Measurements from ENCODE around the gene AIFM1. TPM values are rescaled to one million over a fixed set of nuclear protein-coding genes. Genes with fewer than 3 reads are reported as not detected.

The AIFM1 gene
- total RNA-seq, 1 donor from 2014 or later, result 47.7 TPM

- no peak overlapping the region for H3K4me3 ChIP-seq
- Mint-ChIP-seq H3K27ac (no peak overlapping the region), H3K4me3 (no peak overlapping the region), H3K27me3 (ENCODE audit: insufficient read depth, low read depth) (peaks cover 2% of the 10 kb centered on the region), H3K36me3 (peaks cover 3% of the 10 kb centered on the region), H3K4me1 (peaks cover 16% of the 10 kb centered on the region), H3K9me3 (no peaks in the 10 kb centered on the region)
- H3K4me2 ChIP-seq, result no peak overlapping the region
- H3K79me2 ChIP-seq (ENCODE audit: low read depth), result no peaks in the 10 kb centered on the region
- H3K9ac ChIP-seq, result no peak overlapping the region
- H4K20me1 ChIP-seq (ENCODE audit: low read depth), result no peaks in the 10 kb centered on the region
- H3K27ac ChIP-seq, result no peak overlapping the region
- H3F3A ChIP-seq (ENCODE audit: low read depth), result no peaks in the 10 kb centered on the region
- no peak overlapping the region for H2AFZ ChIP-seq (replicated peaks)
- TF ChIP-seq EZH2phosphoT487 (IDR thresholded peaks at IDR 0.05) (no peak), CTCF (IDR thresholded peaks at IDR 0.05) (no peak), EZH2 (IDR thresholded peaks at IDR 0.05) (no peak)
- no peaks in the 10 kb centered on the region for H3K27me3 ChIP-seq
- no peaks in the 10 kb centered on the region for H3K4me1 ChIP-seq
- H3K36me3 ChIP-seq, result no peaks in the 10 kb centered on the region
- H3K9me3 ChIP-seq (ENCODE audit: low read depth), result no peaks in the 10 kb centered on the region
- DNase-seq (ENCODE audit: low spot score), result no peak
These were observed 13.5 kb upstream of the AIFM1 start for GRCh38 chrX:130179170-130179569.

- Mint-ChIP-seq H3K4me1 (peaks cover 32% of the 10 kb centered on the region), H3K9me3 (no peaks in the 10 kb centered on the region), H3K27me3 (ENCODE audit: insufficient read depth, low read depth) (peaks cover 2% of the 10 kb centered on the region), H3K27ac (peak overlapping the region; percentile 58), H3K36me3 (peaks cover 2% of the 10 kb centered on the region), H3K4me3 (no peak overlapping the region)
- H4K20me1 ChIP-seq (ENCODE audit: low read depth), result no peaks in the 10 kb centered on the region
- H3K9me3 ChIP-seq (ENCODE audit: low read depth), result no peaks in the 10 kb centered on the region
- peaks cover 14% of the 10 kb centered on the region for H3K27me3 ChIP-seq
- no peak overlapping the region for H3K9ac ChIP-seq
- H3F3A ChIP-seq (ENCODE audit: low read depth), result no peaks in the 10 kb centered on the region
- H3K79me2 ChIP-seq (ENCODE audit: low read depth), result no peaks in the 10 kb centered on the region
- DNase-seq (ENCODE audit: low spot score), result no peak
- no peak overlapping the region for H3K4me3 ChIP-seq
- H3K4me1 ChIP-seq, result peaks cover 5% of the 10 kb centered on the region
- H3K27ac ChIP-seq, result no peak overlapping the region
- no peak overlapping the region for H2AFZ ChIP-seq (replicated peaks)
- no peak overlapping the region for H3K4me2 ChIP-seq
- TF ChIP-seq EZH2 (IDR thresholded peaks at IDR 0.05), result no peak
- no peak for TF ChIP-seq CTCF (IDR thresholded peaks at IDR 0.05)
- no peak for TF ChIP-seq EZH2phosphoT487 (IDR thresholded peaks at IDR 0.05)
- no peaks in the 10 kb centered on the region for H3K36me3 ChIP-seq
These were observed 11.3 kb upstream of the AIFM1 start for GRCh38 chrX:130176942-130177341.

- Mint-ChIP-seq H3K4me3 (no peak overlapping the region), H3K27ac (peak overlapping the region; percentile 58), H3K9me3 (no peaks in the 10 kb centered on the region), H3K36me3 (peaks cover 2% of the 10 kb centered on the region), H3K27me3 (ENCODE audit: insufficient read depth, low read depth) (peaks cover 2% of the 10 kb centered on the region), H3K4me1 (peaks cover 32% of the 10 kb centered on the region)
- Histone ChIP-seq H3K9ac (no peak overlapping the region), H3K9me3 (ENCODE audit: low read depth) (no peaks in the 10 kb centered on the region), H4K20me1 (ENCODE audit: low read depth) (no peaks in the 10 kb centered on the region), H3K36me3 (no peaks in the 10 kb centered on the region), H2AFZ (replicated peaks) (no peak overlapping the region), H3F3A (ENCODE audit: low read depth) (no peaks in the 10 kb centered on the region), H3K79me2 (ENCODE audit: low read depth) (no peaks in the 10 kb centered on the region), H3K4me2 (no peak overlapping the region), H3K4me3 (no peak overlapping the region), H3K27me3 (peaks cover 17% of the 10 kb centered on the region), H3K4me1 (peaks cover 5% of the 10 kb centered on the region), H3K27ac (no peak overlapping the region)
- no peak for DNase-seq (ENCODE audit: low spot score)
- TF ChIP-seq EZH2phosphoT487 (IDR thresholded peaks at IDR 0.05) (no peak), CTCF (IDR thresholded peaks at IDR 0.05) (no peak), EZH2 (IDR thresholded peaks at IDR 0.05) (no peak)
These were observed 10.7 kb upstream of the AIFM1 start for GRCh38 chrX:130176354-130176776.
